ENCODE results near the gene MS4A8.
A peak's percentile ranks its signal among the peaks of the same experiment; 100 is the strongest.
"Not testable (repeated sequence)": the region's sequence is repeated elsewhere in the genome, so short reads cannot be mapped to it uniquely, and the experiment has no call there.

The MS4A8 gene

GRCh38 chr11:60699284-60699691 lies at the start of gene MS4A8:
TSS of gene MS4A8 (plus strand) at chr11:60699612. CDS start at chr11:60700861, 1,249 bp downstream.
- DNase-seq (ENCODE audit: low read depth), result peak; percentile 21

- DNase-seq (ENCODE audit: low read depth), result peak; percentile 3
Measured at GRCh38 chr11:60657888-60658287, 41.5 kb upstream of the MS4A8 start.

GRCh38 chr11:60658409-60658808 lies 41.0 kb upstream of the MS4A8 start:
- peak; percentile 54 for DNase-seq (ENCODE audit: low read depth)

GRCh38 chr11:60672255-60672654 lies 27.2 kb upstream of the MS4A8 start:
- peak; percentile 0 for DNase-seq (ENCODE audit: low read depth)

- not testable (repeated sequence) for DNase-seq (ENCODE audit: low read depth)
Measured at GRCh38 chr11:60678231-60678630, 21.2 kb upstream of the MS4A8 start.

GRCh38 chr11:60679879-60680278 lies 19.5 kb upstream of the MS4A8 start:
- no peak for DNase-seq (ENCODE audit: low read depth)

- no peak for DNase-seq (ENCODE audit: low read depth)
Measured at GRCh38 chr11:60680455-60681119, 18.8 kb upstream of the MS4A8 start.

- DNase-seq (ENCODE audit: low read depth), result not testable (repeated sequence)
Measured at GRCh38 chr11:60684541-60684848, 14.9 kb upstream of the MS4A8 start.

GRCh38 chr11:60691661-60692060 lies 7.8 kb upstream of the MS4A8 start:
- DNase-seq (ENCODE audit: low read depth), result no peak

- no peak for DNase-seq (ENCODE audit: low read depth)
Measured at GRCh38 chr11:60699936-60700335, 524 bp downstream of the MS4A8 start.

- DNase-seq (ENCODE audit: low read depth), result peak; percentile 53
Measured at GRCh38 chr11:60700689-60701468, 1.5 kb downstream of the MS4A8 start.

- no peak for DNase-seq (ENCODE audit: low read depth)
Measured at GRCh38 chr11:60701469-60701818, 2.0 kb downstream of the MS4A8 start.

- DNase-seq (ENCODE audit: low read depth), result no peak
Measured at GRCh38 chr11:60703374-60703773, 4.0 kb downstream of the MS4A8 start.

GRCh38 chr11:60705895-60706294 lies 6.5 kb downstream of the MS4A8 start:
- no peak for DNase-seq (ENCODE audit: low read depth)

GRCh38 chr11:60706931-60707330 lies 7.5 kb downstream of the MS4A8 start:
- no peak for DNase-seq (ENCODE audit: low read depth)

- DNase-seq (ENCODE audit: low read depth), result peak; percentile 26
Measured at GRCh38 chr11:60710482-60710881, 11.1 kb downstream of the MS4A8 start.

- peak; percentile 74 for DNase-seq (ENCODE audit: low read depth)
Measured at GRCh38 chr11:60711276-60711675, 11.9 kb downstream of the MS4A8 start.

- not testable (repeated sequence) for DNase-seq (ENCODE audit: low read depth)
Measured at GRCh38 chr11:60713423-60713822, 14.0 kb downstream of the MS4A8 start.

- no peak for DNase-seq (ENCODE audit: low read depth)
Measured at GRCh38 chr11:60717956-60718355, 18.5 kb downstream of the MS4A8 start.

- DNase-seq (ENCODE audit: low read depth), result no peak
Measured at GRCh38 chr11:60718524-60719316, 19.3 kb downstream of the MS4A8 start.

- no peak for DNase-seq (ENCODE audit: low read depth)
Measured at GRCh38 chr11:60719391-60719790, 20.0 kb downstream of the MS4A8 start.

GRCh38 chr11:60720460-60720859 lies 21.0 kb downstream of the MS4A8 start:
- DNase-seq (ENCODE audit: low read depth), result no peak

- DNase-seq (ENCODE audit: low read depth), result no peak
Measured at GRCh38 chr11:60724420-60724819, 25.0 kb downstream of the MS4A8 start, which contains the start of gene MS4A18. TSS of gene MS4A18 (plus strand) at chr11:60724720.

Measured in amniotic epithelial cell (primary cell).